ENCODE results near the gene TRA2B.
"Not testable (repeated sequence)": the region's sequence is repeated elsewhere in the genome, so short reads cannot be mapped to it uniquely, and the experiment has no call there.

The TRA2B gene

GRCh38 chr3:185928496-185928895 is 9.3 kb downstream of the TRA2B start:
- no peak for DNase-seq (ENCODE audit: low read depth in 1 of 2, low spot score in 1 of 2)

- no peak for DNase-seq (ENCODE audit: low read depth in 1 of 2, low spot score in 1 of 2)
Measured at GRCh38 chr3:185927501-185928200, 10.2 kb downstream of the TRA2B start.

- no peak for DNase-seq (ENCODE audit: low read depth in 1 of 2, low spot score in 1 of 2)
Measured at GRCh38 chr3:185926445-185926844, 11.4 kb downstream of the TRA2B start.

- no peak for DNase-seq (ENCODE audit: low read depth in 1 of 2, low spot score in 1 of 2)
Measured at GRCh38 chr3:185925353-185925752, 12.5 kb downstream of the TRA2B start.

GRCh38 chr3:185924375-185924774 is 13.4 kb downstream of the TRA2B start:
- no peak for DNase-seq (ENCODE audit: low read depth in 1 of 2, low spot score in 1 of 2)

- no peak for DNase-seq (ENCODE audit: low read depth in 1 of 2, low spot score in 1 of 2)
Measured at GRCh38 chr3:185920184-185920583, 17.6 kb downstream of the TRA2B start.

GRCh38 chr3:185916042-185916833 is 21.6 kb downstream of the TRA2B start:
- DNase-seq (ENCODE audit: low read depth in 1 of 2, low spot score in 1 of 2) = no peak

GRCh38 chr3:185915642-185916041 is 22.2 kb downstream of the TRA2B start:
- no peak for DNase-seq (ENCODE audit: low read depth in 1 of 2, low spot score in 1 of 2)

- no peak for DNase-seq (ENCODE audit: low read depth in 1 of 2, low spot score in 1 of 2)
Measured at GRCh38 chr3:185914911-185915629, 22.7 kb downstream of the TRA2B start.

GRCh38 chr3:185912929-185913901 is 24.6 kb downstream of the TRA2B start:
- DNase-seq (ENCODE audit: low read depth in 1 of 2, low spot score in 1 of 2) = no peak

- DNase-seq (ENCODE audit: low read depth in 1 of 2, low spot score in 1 of 2) = no peak
Measured at GRCh38 chr3:185912512-185912911, 25.3 kb downstream of the TRA2B start.

GRCh38 chr3:185911076-185911448 is 26.8 kb downstream of the TRA2B start:
- not testable (repeated sequence) for DNase-seq (ENCODE audit: low read depth in 1 of 2, low spot score in 1 of 2)

GRCh38 chr3:185910322-185911075 is 27.3 kb downstream of the TRA2B start:
- not testable (repeated sequence) for DNase-seq (ENCODE audit: low read depth in 1 of 2, low spot score in 1 of 2)

GRCh38 chr3:185909913-185910312 is 27.9 kb downstream of the TRA2B start:
- DNase-seq (ENCODE audit: low read depth in 1 of 2, low spot score in 1 of 2) = not testable (repeated sequence)

- DNase-seq (ENCODE audit: low read depth in 1 of 2, low spot score in 1 of 2) = no peak
Measured at GRCh38 chr3:185900228-185900627, 37.6 kb downstream of the TRA2B start.

GRCh38 chr3:185896636-185897035 is 41.2 kb downstream of the TRA2B start:
- no peak for DNase-seq (ENCODE audit: low read depth in 1 of 2, low spot score in 1 of 2)

- DNase-seq (ENCODE audit: low read depth in 1 of 2, low spot score in 1 of 2) = no peak
Measured at GRCh38 chr3:185887066-185887465, 50.7 kb downstream of the TRA2B start.

GRCh38 chr3:185884641-185885040 is 53.2 kb downstream of the TRA2B start:
- no peak for DNase-seq (ENCODE audit: low read depth in 1 of 2, low spot score in 1 of 2)

- DNase-seq (ENCODE audit: low read depth in 1 of 2, low spot score in 1 of 2) = no peak
Measured at GRCh38 chr3:185881926-185882325, 55.9 kb downstream of the TRA2B start.

GRCh38 chr3:185880600-185880999 is 57.2 kb downstream of the TRA2B start:
- DNase-seq (ENCODE audit: low read depth in 1 of 2, low spot score in 1 of 2) = no peak
